Hepatic stellate cell (primary cell): ENCODE measurements around the gene RAP1B.

Experiments used
- DNase-seq: peaks from one replicate; pipeline ENCODE4 v3.0.0; 2011; ENCODE audit warnings: low spot score

RAP1B gene

DNA sequence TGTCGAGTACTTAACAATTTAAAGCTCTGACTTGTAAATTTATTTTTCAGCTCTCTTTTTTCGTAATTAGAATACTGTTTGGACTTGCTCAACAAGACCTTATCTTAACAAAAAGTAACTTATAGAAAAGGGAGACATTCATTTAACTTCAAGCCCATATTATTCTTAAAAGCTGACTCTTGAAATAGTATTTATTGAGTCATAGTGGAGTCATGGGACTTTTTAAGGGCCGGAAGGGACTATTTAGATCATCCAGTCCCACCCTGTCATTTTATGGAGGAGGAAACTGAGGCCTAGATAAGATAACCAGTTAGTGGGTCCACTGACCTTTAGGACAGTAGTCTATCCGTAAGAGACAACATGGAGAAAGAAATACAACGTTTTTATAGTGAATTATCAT is 1.5 kb downstream of the RAP1B start:
- DNase-seq = no peak

DNA sequence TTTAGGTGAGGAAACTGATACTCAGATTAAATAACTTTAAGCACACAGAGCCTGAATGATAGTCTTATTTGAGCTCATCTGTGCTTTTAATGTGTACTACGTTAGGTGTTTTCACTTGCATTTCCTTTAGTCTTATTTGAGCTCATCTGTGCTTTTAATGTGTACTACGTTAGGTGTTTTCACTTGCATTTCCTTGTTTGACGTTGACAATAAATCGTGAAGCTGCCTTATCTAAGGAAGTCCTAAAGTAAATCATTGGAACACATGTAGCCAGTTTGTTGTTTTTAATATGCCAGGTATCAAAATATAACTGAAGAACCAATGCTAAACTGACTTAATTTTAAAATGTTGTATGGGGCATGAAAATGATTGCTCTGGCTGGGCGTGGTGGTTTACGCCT is 2.0 kb downstream of the RAP1B start:
- DNase-seq = no peak

GRCh38 chr12:68613209-68613904 is 2.7 kb downstream of the RAP1B start:
- no peak for DNase-seq

DNA sequence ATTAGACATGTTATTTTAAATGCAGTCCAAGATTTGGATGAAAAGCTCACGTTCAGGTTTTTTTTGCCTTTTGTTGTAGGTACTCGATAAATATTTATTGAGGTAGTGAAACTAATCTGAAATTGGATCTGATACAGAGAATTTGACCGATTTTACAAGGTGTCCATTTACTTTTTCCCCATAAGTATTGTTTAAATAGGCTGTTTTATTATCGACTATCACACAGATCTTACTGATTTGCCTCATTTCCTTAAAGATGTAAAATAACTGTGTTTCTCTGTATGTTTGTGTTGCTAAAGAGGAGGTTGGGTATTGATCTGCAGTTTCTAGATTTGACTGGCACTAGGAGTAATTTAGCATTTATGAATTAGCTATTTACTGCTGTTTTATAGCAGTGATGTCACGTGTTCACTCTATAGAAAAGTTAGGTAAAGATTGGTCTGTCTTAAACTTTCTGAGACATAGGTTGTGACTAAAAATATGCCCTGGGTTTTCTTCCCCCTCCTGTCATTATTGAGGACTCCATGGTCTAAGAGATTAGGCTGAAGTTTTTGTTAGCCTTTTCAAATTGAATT is 3.5 kb downstream of the RAP1B start:
- DNase-seq = no peak

GRCh38 chr12:68614769-68615168 is 4.1 kb downstream of the RAP1B start:
- DNase-seq = no peak

DNA sequence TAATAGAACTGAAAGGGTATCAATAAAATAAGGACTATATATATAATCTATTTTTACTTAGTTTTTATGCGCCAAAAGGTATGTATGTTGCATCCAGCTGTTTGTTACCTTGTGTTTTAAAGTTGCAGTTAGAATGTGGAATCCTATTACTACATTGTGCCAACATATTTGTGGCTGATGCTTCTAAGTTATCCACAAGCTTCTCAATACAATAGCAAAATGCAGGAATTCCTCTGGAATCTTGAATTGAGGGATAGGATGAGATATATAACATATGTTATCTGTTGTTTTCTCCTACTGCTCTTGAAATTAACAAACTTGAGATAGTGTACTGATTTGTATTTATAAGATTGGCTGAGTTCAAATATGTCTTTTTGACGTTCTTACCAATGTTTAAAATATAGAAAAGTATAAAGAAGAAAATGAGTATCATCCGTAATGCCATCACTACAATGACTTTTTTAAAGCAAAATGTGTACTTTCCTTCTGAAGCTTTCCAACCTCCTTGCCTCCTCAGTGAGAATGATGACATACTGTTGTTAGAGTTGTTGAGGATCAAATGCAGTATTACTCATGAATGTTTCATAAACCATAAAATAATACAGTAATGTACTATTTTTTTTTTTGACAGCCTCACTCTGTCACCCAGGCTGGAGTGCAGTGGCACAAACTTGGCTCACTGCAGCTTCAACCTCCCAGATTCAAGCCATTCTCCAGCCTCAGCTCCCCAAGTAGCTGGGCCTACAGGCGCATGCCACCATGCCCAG is 6.6 kb downstream of the RAP1B start:
- peak; percentile 47 for DNase-seq

GRCh38 chr12:68619541-68619940 is 8.8 kb downstream of the RAP1B start:
- no peak for DNase-seq

GRCh38 chr12:68620519-68621471 is 10.1 kb downstream of the RAP1B start:
- DNase-seq = no peak

DNA sequence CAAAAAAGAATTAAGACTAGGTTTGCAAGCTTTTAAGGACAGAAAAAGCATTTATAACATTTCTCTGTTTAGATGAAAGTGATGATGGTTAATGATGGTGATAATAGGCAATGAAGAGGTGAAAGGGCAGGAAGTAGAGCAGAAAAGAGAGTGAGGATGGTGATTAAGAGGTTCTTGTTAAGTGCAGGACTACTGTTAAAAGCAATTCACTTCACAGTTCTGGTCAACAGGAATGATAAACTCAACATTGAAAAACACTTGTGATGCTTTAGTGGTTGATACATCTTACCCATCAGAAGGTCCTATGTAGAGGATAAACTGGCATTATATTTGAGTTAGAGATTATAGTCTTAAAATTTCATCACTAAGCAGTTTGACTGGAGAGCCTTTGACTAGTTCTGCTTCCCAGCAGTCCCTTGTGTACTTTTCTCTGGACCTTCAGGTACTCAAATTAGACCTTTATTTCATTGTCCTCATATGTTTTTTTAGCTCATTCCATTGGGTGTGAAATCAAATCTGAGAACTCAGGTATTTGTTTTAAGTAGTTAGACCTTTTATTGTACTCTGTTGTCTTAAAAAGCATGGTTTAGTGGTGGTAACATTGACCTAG is 10.9 kb downstream of the RAP1B start:
- DNase-seq = no peak

GRCh38 chr12:68622250-68622649 is 11.6 kb downstream of the RAP1B start:
- DNase-seq = no peak

GRCh38 chr12:68623059-68623458 is 12.4 kb downstream of the RAP1B start:
- no peak for DNase-seq

- DNase-seq = peak; percentile 34
Measured at GRCh38 chr12:68623984-68624383, 13.3 kb downstream of the RAP1B start.

GRCh38 chr12:68624933-68625332 is 14.2 kb downstream of the RAP1B start:
- DNase-seq = no peak

GRCh38 chr12:68627673-68628319 is 17.1 kb downstream of the RAP1B start:
- DNase-seq = no peak

DNA sequence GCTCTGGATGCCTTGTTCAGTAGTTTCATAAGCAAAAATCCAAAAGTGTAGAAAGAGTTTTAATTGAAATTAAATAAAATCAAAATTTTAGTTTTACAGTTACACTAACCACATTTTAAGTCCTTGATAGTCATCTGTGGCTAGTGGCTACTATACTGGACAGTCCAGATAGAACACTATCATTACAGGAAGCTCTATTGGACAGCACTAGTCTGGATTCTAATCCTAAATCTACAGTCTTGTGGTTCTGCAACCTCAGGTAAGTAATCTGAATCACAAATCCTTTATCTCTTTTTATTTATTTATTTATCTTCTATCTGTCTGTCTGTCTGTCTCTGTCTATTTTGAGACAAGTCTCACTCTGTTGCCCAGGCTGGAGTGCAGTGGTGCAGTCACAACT is 18.0 kb downstream of the RAP1B start:
- DNase-seq = no peak

DNA sequence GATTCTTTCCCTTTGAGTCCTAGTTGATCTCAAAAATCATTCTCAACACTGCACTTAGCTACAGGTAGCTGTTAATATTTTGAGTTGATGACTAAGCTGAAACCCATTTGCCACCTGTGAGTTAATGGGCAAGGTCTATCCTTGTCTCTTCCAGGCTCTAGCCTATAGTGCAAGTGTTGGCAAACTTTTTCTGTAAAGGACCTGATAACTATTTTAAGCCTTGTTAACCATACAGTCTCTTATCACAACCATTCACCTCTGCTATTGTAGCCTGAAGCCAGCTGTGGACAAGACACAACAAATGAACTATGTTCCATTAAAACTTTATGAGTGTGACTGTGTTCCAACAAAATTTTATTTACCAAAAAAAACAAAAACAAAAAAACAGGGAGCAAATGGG is 19.4 kb downstream of the RAP1B start:
- DNase-seq = no peak

DNA sequence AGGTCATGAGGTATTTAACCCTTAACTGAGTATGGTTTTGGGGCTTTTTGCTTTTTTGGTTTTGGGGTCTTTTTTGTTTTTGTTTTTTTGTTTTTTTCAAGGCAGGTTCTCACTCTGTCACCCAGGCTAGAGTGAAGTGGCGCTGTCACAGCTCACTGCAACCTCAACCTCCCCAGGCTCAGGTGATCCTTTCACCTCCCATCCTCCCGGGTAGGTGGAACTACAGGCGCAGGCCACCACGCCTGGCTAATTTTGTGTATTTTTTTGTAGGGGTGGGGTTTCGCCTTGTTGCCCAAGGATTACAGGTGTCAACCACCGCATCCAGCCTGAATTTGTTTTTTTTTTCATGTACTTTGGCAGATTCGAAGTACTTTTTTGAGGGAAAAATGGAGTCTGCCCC is 19.9 kb downstream of the RAP1B start:
- DNase-seq = no peak

GRCh38 chr12:68631227-68631626 is 20.5 kb downstream of the RAP1B start:
- DNase-seq = no peak

GRCh38 chr12:68632486-68632885 is 21.8 kb downstream of the RAP1B start:
- DNase-seq = no peak

DNA sequence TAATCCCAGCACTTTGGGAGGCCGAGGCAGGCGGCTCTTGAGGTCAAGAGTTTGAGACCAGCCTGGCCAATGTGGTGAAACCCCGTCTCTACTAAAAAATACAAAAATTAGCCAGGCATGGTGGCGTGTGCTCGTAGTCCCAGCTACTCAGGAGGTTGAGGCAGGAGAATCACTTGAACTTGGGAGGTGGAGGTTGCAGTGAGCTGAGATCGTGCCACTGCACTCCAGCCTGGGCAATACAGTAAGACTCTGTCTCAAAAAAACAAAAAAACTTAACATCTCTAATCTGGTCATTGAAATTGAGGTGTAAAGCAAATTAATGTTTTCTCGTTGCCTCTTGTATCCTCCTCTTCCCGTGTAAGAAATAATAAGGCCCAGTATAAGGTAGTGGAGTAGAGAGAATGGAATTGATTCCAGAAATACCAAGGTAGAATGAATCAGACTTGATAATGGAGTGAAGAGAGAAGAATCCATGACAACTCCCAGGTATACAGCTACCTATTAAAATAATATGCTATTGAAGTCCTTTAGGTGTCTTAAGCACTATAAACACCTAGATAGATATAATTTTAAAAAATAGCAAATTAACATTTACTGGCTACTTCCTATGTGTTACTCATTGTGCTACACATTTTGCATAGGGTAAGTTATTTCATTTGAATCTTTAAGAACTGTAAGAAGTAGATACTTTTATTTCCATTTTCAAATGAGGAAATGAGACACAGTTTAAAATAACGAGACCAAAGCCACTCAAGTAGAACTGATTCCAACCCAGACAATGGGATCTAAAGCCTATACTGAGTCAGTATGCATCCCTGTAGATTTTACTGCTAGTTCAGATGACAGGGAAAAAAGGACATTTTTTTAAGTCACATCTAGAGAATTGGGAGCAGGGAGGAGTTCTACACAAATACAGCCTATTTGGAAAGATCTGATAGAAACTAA is 23.2 kb downstream of the RAP1B start:
- no peak for DNase-seq
